Thyroid gland (tissue), 4 donors: ENCODE measurements around the gene MAPKAPK2. TPM values are rescaled to one million over a fixed set of nuclear protein-coding genes. Genes with fewer than 3 reads are reported as not detected.
A peak's percentile ranks its signal among the peaks of the same experiment; 100 is the strongest.

Experiments used
- DNase-seq, 2 donors: peaks; one replicate each; pipeline ENCODE4 v3.0.0-alpha.2; 2019
- H3K27ac ChIP-seq, 3 donors: fragments of 200-600 bp; sonication (generic); 1 replicate in 2 of 3; 2 replicates in 1 of 3; pipeline ENCODE4 v1.5.1; 2016 to 2019; ENCODE audit warnings: mild to moderate bottlenecking in 1 of 3, moderate library complexity in 1 of 3
- H3K27me3 ChIP-seq: fragments of 200-600 bp; sonication (generic); one replicate; pipeline ENCODE4 v1.5.1; 2019
- H3K36me3 ChIP-seq, 2 donors: fragments of 200-600 bp; sonication (generic); one replicate each; pipeline ENCODE4 v1.5.1; 2016 to 2019
- H3K4me1 ChIP-seq, 2 donors: fragments of 200-600 bp; sonication (generic); one replicate each; pipeline ENCODE4 v1.5.1; 2017 to 2019
- H3K4me3 ChIP-seq, 3 donors: fragments of 200-600 bp; sonication (generic); replicated peaks in 1 of 3; 1 replicate in 2 of 3; 2 replicates in 1 of 3; pipeline ENCODE4 v1.5.1; 2016; ENCODE audit warnings: mild to moderate bottlenecking in 1 of 3
- H3K9me3 ChIP-seq: fragments of 200-600 bp; sonication (generic); one replicate; pipeline ENCODE4 v1.5.1; 2017
- POLR2A ChIP-seq, 2 donors: fragments of 450-650 bp; IDR thresholded peaks; one replicate each; pipeline ENCODE4 v1.6.1; 2017; ENCODE audit warnings: antibody characterized with exemption in 2 of 2, mild to moderate bottlenecking in 2 of 2, moderate library complexity in 1 of 2
- WGBS, 2 donors: methylation state at CpG; one replicate each; pipeline ENCODE4 v1.1.5; 2017; 5-methylcytosine and 5-hydroxymethylcytosine counted together
- intact Hi-C: fragments of 100-400 bp; cut with DNase I; formaldehyde crosslinking; loops from one replicate; pipeline ENCODE4 v1.15.1; 2023
- total RNA-seq, 4 donors: library from RNA; depleted of rRNA; stranded (reverse); fragments of >200 nt; gene quantifications; one replicate each; pipeline ENCODE4 v1.2.3, GENCODE V29; 2016
- TF ChIP-seq, protein P1 (sequence below), 6 experiments: fragments of 200-600 bp in 3 of 6; fragments of 450-650 bp in 3 of 6; sonication (generic) in 3 of 6; IDR thresholded peaks; one replicate each; pipeline ENCODE4 v1.5.1; 2016 to 2019; ENCODE audit warnings: antibody characterized with exemption in 6 of 6, mild to moderate bottlenecking in 2 of 6, inconsistent platforms in 1 of 6, moderate library complexity in 1 of 6

Gene MAPKAPK2
- 10 to 100 TPM; 48.5 to 64.0 (median 59.9) TPM for total RNA-seq

DNA sequence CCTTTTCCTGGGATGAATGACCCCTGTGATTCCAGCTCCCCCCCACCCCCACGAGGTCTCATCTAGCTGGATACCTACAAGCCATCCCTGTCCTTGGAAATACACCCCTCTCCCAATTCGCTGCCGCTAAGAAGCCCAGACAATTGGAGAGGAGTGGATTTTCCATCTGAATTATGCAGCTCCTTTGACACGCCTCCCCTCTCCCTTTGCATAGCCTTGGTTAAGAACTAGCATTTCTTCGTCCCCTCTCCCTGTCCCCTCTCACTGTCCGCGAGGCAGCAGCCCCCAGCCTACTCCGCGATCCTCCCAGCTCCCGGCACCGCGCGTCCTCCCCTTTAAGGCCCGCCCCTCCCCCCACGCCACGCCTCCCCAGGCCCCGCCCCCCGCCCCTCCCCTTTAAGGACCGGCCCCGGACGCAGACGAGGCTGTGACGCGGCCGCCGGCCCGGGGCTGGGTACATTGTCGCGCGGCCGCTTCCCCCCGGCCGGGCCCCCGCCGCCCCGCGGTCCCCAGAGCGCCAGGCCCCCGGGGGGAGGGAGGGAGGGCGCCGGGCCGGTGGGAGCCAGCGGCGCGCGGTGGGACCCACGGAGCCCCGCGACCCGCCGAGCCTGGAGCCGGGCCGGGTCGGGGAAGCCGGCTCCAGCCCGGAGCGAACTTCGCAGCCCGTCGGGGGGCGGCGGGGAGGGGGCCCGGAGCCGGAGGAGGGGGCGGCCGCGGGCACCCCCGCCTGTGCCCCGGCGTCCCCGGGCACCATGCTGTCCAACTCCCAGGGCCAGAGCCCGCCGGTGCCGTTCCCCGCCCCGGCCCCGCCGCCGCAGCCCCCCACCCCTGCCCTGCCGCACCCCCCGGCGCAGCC lies at the start of gene MAPKAPK2:
Gene MAPKAPK2, plus strand, starts transcription at position 428 of the 856 bp plus-strand sequence. Its CDS starts 325 bp downstream, at position 753.
- TF ChIP-seq, protein P1, sequence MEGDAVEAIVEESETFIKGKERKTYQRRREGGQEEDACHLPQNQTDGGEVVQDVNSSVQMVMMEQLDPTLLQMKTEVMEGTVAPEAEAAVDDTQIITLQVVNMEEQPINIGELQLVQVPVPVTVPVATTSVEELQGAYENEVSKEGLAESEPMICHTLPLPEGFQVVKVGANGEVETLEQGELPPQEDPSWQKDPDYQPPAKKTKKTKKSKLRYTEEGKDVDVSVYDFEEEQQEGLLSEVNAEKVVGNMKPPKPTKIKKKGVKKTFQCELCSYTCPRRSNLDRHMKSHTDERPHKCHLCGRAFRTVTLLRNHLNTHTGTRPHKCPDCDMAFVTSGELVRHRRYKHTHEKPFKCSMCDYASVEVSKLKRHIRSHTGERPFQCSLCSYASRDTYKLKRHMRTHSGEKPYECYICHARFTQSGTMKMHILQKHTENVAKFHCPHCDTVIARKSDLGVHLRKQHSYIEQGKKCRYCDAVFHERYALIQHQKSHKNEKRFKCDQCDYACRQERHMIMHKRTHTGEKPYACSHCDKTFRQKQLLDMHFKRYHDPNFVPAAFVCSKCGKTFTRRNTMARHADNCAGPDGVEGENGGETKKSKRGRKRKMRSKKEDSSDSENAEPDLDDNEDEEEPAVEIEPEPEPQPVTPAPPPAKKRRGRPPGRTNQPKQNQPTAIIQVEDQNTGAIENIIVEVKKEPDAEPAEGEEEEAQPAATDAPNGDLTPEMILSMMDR (IDR thresholded peaks at IDR 0.05), result no peak
- peak in 1 of 2 donors; percentile 51 for TF ChIP-seq POLR2A (IDR thresholded peaks at IDR 0.05)
- Histone ChIP-seq H3K27ac (peak within 1 kb of the TSS; percentile 89 to 97 (median 89)), H3K36me3 (no peaks in the 10 kb centered on the region), H3K9me3 (no peaks in the 10 kb centered on the region), H3K27me3 (no peaks in the 10 kb centered on the region), H3K4me3 (peak within 1 kb of the TSS; percentile 31 to 70 (median 58)), H3K4me1 (peaks cover 25 to 37% of the 10 kb centered on the region in 2 donors)
- peak; percentile 75 for DNase-seq
- intact Hi-C loops, result no loop called here
- 1 to 8% methylated on average over 14 to 18 of the region's 82 CpGs for WGBS, 2 donors

DNA sequence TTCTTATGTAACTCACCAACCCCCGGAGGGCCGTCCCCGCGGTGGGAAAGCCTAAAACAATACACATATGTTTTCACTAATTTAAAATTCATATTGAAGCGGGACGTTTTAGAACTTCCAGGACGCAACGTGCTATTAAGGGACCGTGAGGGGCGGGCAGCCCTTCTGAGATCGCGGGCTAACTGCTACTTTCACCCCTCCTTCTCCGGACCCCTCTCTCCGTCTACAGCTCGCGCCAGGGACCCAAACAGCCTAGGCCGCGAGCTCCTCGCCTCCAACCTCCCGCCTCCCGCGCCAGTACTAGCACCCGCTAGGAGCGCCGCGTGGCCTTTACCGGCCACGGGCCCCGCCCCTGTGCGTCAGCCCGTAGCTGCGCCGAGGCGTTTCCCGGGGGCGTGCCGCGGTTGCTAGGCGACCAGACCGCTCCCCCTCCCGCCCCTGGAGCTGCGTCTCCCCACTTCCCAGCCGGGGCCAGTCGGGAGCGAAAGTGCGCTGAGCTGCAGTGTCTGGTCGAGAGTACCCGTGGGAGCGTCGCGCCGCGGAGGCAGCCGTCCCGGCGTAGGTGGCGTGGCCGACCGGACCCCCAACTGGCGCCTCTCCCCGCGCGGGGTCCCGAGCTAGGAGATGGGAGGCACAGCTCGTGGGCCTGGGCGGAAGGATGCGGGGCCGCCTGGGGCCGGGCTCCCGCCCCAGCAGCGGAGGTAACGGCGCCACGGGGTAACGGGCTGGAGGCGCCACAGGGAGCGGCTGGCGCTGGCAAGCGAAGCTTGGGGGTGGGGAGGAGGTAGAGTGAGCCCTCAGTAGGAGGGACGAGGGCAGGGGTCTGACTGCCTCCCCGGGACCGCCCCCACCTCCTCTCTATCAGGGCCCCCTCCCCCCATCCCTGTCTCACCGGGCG lies 49.4 kb upstream of the MAPKAPK2 start, which contains the start of gene DYRK3:
Gene DYRK3, plus strand, starts transcription at position 457 of the 898 bp plus-strand sequence. Its CDS starts 168 bp downstream, at position 625.
- no peaks in the 10 kb centered on the region for H3K36me3 ChIP-seq
- WGBS, 2 donors, result 0 to 1% methylated on average over 47 to 58 of the region's 84 CpGs
- intact Hi-C loops, result loop anchor here (2.0 to 10.0 kb wide), 2 partner anchors 29 to 279 kb away; no protein-coding TSS in a partner anchor

DNA sequence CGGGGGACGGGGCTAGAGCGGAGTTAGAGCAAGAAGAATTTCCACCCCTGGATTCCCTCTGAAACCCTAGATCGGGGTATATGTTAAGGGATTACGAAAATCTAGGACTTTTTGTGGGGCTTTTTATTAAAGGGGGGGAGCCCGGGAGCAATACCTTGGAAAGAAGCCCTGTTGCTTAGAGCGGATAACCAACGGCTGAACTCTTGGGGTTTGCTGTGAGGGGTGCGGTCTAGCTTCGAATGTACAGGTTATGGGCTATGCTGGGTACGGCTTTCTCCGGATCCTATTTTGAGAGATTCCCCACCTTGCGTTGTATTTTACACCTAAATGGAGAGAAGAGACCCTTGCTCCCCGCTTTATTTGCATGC lies 48.7 kb upstream of the MAPKAPK2 start:
- intact Hi-C loops, result loop anchor here (2.0 to 10.0 kb wide), 2 partner anchors 29 to 279 kb away; no protein-coding TSS in a partner anchor

More for the DNA sequence above, 49.4 kb upstream of the MAPKAPK2 start, which contains the start of gene DYRK3:
- Histone ChIP-seq H3K27ac (peak within 1 kb of the TSS in 2 of 3 donors; percentile 75 to 83), H3K4me1 (peaks cover 20% of the 10 kb centered on the region in 2 donors), H3K4me3 (peak within 1 kb of the TSS; percentile 31 to 86 (median 61)), H3K27me3 (no peaks in the 10 kb centered on the region), H3K9me3 (no peaks in the 10 kb centered on the region)
- TF ChIP-seq, protein P1 (IDR thresholded peaks at IDR 0.05), result peak in 2 of 6 experiments; percentile 9 to 27
- TF ChIP-seq POLR2A (IDR thresholded peaks at IDR 0.05), result peak; percentile 81 to 98
- DNase-seq, result peak; percentile 96

DNA sequence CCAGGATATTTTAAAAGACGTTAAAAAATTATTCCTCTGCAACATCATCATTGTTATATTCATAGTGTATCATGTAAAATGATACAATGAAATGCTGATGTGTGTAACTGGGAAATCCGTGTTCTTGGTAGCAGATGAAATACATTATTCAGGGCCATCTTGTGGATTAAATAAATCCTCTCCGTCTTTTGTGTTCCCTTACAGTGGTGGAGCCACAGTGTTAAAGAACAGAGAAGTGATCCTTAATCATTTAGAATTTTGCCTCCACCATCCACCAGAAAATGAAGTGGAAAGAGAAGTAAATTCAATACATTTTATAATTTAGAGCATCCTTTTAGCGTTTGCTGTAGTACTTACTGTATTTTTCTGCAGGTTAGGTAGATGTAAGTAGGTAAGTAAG lies 48.0 kb upstream of the MAPKAPK2 start:
- peaks cover 20% of the 10 kb centered on the region in 2 donors for H3K4me1 ChIP-seq
- no peak for DNase-seq
- no peaks in the 10 kb centered on the region for H3K9me3 ChIP-seq
- H3K27ac ChIP-seq, result peak overlapping the region in 1 of 3 donors; percentile 12
- H3K27me3 ChIP-seq, result no peaks in the 10 kb centered on the region
- no peaks in the 10 kb centered on the region for H3K36me3 ChIP-seq
- intact Hi-C loops, result loop anchor here (10.0 kb wide), 1 partner anchor 278 kb away; no protein-coding TSS in a partner anchor
- WGBS, 2 donors, result 56 to 58% methylated on average over 4 of the region's 4 CpGs
- TF ChIP-seq POLR2A (IDR thresholded peaks at IDR 0.05), result no peak
- TF ChIP-seq, protein P1 (IDR thresholded peaks at IDR 0.05), result no peak
- H3K4me3 ChIP-seq, result no peak overlapping the region

More for the DNA sequence above, 48.7 kb upstream of the MAPKAPK2 start:
- DNase-seq, result no peak
- no peak for TF ChIP-seq POLR2A (IDR thresholded peaks at IDR 0.05)
- TF ChIP-seq, protein P1 (IDR thresholded peaks at IDR 0.05), result no peak
- H3K27ac ChIP-seq, result peak overlapping the region in 2 of 3 donors; percentile 75 to 83
- no peaks in the 10 kb centered on the region for H3K27me3 ChIP-seq
- H3K36me3 ChIP-seq, result no peaks in the 10 kb centered on the region
- peaks cover 20% of the 10 kb centered on the region in 2 donors for H3K4me1 ChIP-seq
- WGBS, 2 donors, result 3 to 8% methylated on average over 14 of the region's 14 CpGs
- peak overlapping the region; percentile 31 to 86 (median 61) for H3K4me3 ChIP-seq
- no peaks in the 10 kb centered on the region for H3K9me3 ChIP-seq
